HepG2 (cell line): ENCODE measurements around the gene ABHD17A. TPM values are rescaled to one million over a fixed set of nuclear protein-coding genes. Genes with fewer than 3 reads are reported as not detected.
A peak's percentile ranks its signal among the peaks of the same experiment; 100 is the strongest.

Source experiments
- CHCHD3 ChIP-seq: sonication (generic); formaldehyde crosslinking; IDR thresholded peaks from 2 replicates; pipeline ENCODE4 v1.8.0; 2022; ENCODE audit warnings: mild to moderate bottlenecking, missing genetic modification reagents, moderate library complexity
- CREB1 ChIP-seq, 2 experiments: fragments of 450-650 bp in 1 of 2; IDR thresholded peaks; 2 replicates each; pipeline ENCODE4 v1.6.1; 2016 to 2017; ENCODE audit warnings: control low read depth in 1 of 2, mild to moderate bottlenecking in 1 of 2, missing compliant biosample characterization in 1 of 2, missing genetic modification characterization in 1 of 2
- FOXK1 ChIP-seq: sonication (generic); formaldehyde crosslinking; IDR thresholded peaks from 2 replicates; pipeline ENCODE4 v1.4.0; 2020; ENCODE audit warnings: low read depth, missing genetic modification reagents, borderline replicate concordance
- MTF1 ChIP-seq: sonication (generic); formaldehyde crosslinking; IDR thresholded peaks from 2 replicates; pipeline ENCODE4 v1.5.0; 2020; ENCODE audit warnings: missing genetic modification reagents
- SMC3 ChIP-seq: IDR thresholded peaks from 2 replicates; pipeline ENCODE4 v1.6.1; 2011; ENCODE audit warnings: low read length, improper control_type of control experiment
- TBL1XR1 ChIP-seq: fragments of 150-350 bp; IDR thresholded peaks from 2 replicates; pipeline ENCODE4 v1.6.1; 2014; ENCODE audit warnings: borderline replicate concordance, low read length; ENCODE audit not compliant: partially characterized antibody
- ZFP36 ChIP-seq: fragments of 150-350 bp; IDR thresholded peaks from 2 replicates; pipeline ENCODE4 v1.6.1; 2018; ENCODE audit warnings: borderline replicate concordance, low read length, low read depth; ENCODE audit not compliant: partially characterized antibody
- ZNF235 ChIP-seq: sonication (generic); formaldehyde crosslinking; IDR thresholded peaks from 2 replicates; pipeline ENCODE4 v1.8.1; 2023; ENCODE audit warnings: mild to moderate bottlenecking, missing genetic modification reagents, borderline replicate concordance
- ZNF34 ChIP-seq: sonication (generic); formaldehyde crosslinking; IDR thresholded peaks from 2 replicates; pipeline ENCODE4 v1.4.0; 2020; ENCODE audit warnings: mild to moderate bottlenecking, missing genetic modification reagents, borderline replicate concordance
- ZNF556 ChIP-seq: sonication (generic); formaldehyde crosslinking; IDR thresholded peaks from 2 replicates; pipeline ENCODE4 v1.4.0; 2020; ENCODE audit warnings: mild to moderate bottlenecking, missing genetic modification reagents, borderline replicate concordance
- polyA plus RNA-seq, 8 experiments: library from polyadenylated mRNA; depleted of rRNA in 3 of 8; stranded (reverse) in 7 of 8; unstranded in 1 of 8; fragments of >200 nt; fragmentation: Illumina TruSeq in 4 of 8; extraction: Trizol in 4 of 8; gene quantifications; 2 replicates each; pipeline versions ENCODE4 v1.2.1 to v1.2.3, GENCODE V29; 2011 to 2016; ENCODE audit warnings: low read depth in 4 of 8, missing spikeins in 1 of 8, mixed read lengths in 1 of 8; ENCODE audit not compliant: insufficient read depth in 1 of 8
- total RNA-seq, 5 experiments: library from RNA; depleted of rRNA; stranded (reverse); fragments of >200 nt; fragmentation: Illumina TruSeq; extraction: Trizol; gene quantifications; 2 replicates each; pipeline ENCODE4 v1.2.3, GENCODE V29; 2016; ENCODE audit warnings: low read depth in 1 of 5
- TF ChIP-seq, protein P1 (sequence below): sonication (generic); formaldehyde crosslinking; IDR thresholded peaks from 2 replicates; pipeline ENCODE4 v1.4.0; 2020; ENCODE audit warnings: missing genetic modification reagents, borderline replicate concordance
- TF ChIP-seq, protein P2 (sequence below): sonication (generic); formaldehyde crosslinking; IDR thresholded peaks from 2 replicates; pipeline ENCODE4 v1.4.0; 2020; ENCODE audit warnings: low read depth, missing genetic modification reagents
- TF ChIP-seq, protein P3 (sequence below): sonication (generic); formaldehyde crosslinking; IDR thresholded peaks from 2 replicates; pipeline ENCODE4 v1.8.1; 2022; ENCODE audit warnings: low read depth, mild to moderate bottlenecking, missing genetic modification reagents
- TF ChIP-seq, protein P4 (sequence below): IDR thresholded peaks from 2 replicates; pipeline ENCODE4 v1.6.1; 2016; ENCODE audit warnings: missing genetic modification reagents, missing compliant biosample characterization
- TF ChIP-seq, protein P5 (sequence below): sonication (generic); formaldehyde crosslinking; IDR thresholded peaks from 2 replicates; pipeline ENCODE4 v1.5.1; 2020; ENCODE audit warnings: missing genetic modification reagents, mild to moderate bottlenecking, borderline replicate concordance
- TF ChIP-seq, protein P6 (sequence below): sonication (generic); formaldehyde crosslinking; IDR thresholded peaks from 2 replicates; pipeline ENCODE4 v1.4.0; 2020; ENCODE audit warnings: missing genetic modification reagents

ABHD17A gene
- total and polyA plus RNA-seq, 2 of the 13 experiments (the other 11 are each of a cell fraction or from before 2014, with no cell fraction given), result 27.7 to 40.8 TPM

DNA sequence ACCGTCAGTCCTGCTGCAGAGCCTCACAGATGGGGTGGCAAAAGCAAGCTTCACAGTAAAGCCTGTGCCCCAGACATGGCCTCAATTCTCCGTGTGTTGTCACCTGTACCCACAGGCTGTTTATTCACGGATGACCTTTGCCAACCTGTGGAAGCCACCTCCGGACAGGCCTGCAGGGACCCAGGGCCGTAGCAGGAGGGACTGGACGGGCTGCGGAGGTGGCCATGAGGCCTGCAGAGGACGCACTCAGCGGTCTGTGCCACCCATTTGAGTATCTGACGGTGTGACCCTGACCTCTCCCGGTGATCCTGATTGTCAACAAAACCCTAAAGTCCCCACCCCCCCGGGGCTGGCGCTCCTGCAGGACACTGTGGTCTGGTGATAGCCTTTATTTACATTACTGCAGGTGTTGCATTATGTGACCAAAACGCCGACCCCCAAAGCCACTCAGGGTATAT is 14.1 kb downstream of the ABHD17A start (continued):
- TF ChIP-seq, protein P1, sequence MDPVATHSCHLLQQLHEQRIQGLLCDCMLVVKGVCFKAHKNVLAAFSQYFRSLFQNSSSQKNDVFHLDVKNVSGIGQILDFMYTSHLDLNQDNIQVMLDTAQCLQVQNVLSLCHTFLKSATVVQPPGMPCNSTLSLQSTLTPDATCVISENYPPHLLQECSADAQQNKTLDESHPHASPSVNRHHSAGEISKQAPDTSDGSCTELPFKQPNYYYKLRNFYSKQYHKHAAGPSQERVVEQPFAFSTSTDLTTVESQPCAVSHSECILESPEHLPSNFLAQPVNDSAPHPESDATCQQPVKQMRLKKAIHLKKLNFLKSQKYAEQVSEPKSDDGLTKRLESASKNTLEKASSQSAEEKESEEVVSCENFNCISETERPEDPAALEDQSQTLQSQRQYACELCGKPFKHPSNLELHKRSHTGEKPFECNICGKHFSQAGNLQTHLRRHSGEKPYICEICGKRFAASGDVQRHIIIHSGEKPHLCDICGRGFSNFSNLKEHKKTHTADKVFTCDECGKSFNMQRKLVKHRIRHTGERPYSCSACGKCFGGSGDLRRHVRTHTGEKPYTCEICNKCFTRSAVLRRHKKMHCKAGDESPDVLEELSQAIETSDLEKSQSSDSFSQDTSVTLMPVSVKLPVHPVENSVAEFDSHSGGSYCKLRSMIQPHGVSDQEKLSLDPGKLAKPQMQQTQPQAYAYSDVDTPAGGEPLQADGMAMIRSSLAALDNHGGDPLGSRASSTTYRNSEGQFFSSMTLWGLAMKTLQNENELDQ (CRISPR knock-in tag), result no peak
- TF ChIP-seq SMC3 (no peak), ZFP36 (no peak), MTF1 (no peak), CHCHD3 (CRISPR knock-in tag) (no peak), CREB1 (IDR thresholded peaks at IDR 0.05) (no peak; the same call in 1 of the 2 replicates), CREB1 (CRISPR knock-in tag; IDR thresholded peaks at IDR 0.05) (peak; percentile 58; the same call in 1 of the 2 replicates), ZNF235 (CRISPR knock-in tag) (no peak), ZNF556 (CRISPR knock-in tag) (0 out of 2 replicates have a peak, but pooled peaks have one; percentile 51), TBL1XR1 (peak; percentile 15), ZNF34 (CRISPR knock-in tag) (no peak), FOXK1 (no peak; the same call in none of the 2 replicates)
- TF ChIP-seq, protein P2, sequence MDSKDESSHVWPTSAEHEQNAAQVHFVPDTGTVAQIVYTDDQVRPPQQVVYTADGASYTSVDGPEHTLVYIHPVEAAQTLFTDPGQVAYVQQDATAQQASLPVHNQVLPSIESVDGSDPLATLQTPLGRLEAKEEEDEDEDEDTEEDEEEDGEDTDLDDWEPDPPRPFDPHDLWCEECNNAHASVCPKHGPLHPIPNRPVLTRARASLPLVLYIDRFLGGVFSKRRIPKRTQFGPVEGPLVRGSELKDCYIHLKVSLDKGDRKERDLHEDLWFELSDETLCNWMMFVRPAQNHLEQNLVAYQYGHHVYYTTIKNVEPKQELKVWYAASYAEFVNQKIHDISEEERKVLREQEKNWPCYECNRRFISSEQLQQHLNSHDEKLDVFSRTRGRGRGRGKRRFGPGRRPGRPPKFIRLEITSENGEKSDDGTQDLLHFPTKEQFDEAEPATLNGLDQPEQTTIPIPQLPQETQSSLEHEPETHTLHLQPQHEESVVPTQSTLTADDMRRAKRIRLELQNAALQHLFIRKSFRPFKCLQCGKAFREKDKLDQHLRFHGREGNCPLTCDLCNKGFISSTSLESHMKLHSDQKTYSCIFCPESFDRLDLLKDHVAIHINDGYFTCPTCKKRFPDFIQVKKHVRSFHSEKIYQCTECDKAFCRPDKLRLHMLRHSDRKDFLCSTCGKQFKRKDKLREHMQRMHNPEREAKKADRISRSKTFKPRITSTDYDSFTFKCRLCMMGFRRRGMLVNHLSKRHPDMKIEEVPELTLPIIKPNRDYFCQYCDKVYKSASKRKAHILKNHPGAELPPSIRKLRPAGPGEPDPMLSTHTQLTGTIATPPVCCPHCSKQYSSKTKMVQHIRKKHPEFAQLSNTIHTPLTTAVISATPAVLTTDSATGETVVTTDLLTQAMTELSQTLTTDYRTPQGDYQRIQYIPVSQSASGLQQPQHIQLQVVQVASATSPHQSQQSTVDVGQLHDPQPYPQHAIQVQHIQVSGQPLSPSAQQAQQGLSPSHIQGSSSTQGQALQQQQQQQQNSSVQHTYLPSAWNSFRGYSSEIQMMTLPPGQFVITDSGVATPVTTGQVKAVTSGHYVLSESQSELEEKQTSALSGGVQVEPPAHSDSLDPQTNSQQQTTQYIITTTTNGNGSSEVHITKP (CRISPR knock-in tag), result peak; percentile 34; the same call in 1 of the 2 replicates
- TF ChIP-seq, protein P3, sequence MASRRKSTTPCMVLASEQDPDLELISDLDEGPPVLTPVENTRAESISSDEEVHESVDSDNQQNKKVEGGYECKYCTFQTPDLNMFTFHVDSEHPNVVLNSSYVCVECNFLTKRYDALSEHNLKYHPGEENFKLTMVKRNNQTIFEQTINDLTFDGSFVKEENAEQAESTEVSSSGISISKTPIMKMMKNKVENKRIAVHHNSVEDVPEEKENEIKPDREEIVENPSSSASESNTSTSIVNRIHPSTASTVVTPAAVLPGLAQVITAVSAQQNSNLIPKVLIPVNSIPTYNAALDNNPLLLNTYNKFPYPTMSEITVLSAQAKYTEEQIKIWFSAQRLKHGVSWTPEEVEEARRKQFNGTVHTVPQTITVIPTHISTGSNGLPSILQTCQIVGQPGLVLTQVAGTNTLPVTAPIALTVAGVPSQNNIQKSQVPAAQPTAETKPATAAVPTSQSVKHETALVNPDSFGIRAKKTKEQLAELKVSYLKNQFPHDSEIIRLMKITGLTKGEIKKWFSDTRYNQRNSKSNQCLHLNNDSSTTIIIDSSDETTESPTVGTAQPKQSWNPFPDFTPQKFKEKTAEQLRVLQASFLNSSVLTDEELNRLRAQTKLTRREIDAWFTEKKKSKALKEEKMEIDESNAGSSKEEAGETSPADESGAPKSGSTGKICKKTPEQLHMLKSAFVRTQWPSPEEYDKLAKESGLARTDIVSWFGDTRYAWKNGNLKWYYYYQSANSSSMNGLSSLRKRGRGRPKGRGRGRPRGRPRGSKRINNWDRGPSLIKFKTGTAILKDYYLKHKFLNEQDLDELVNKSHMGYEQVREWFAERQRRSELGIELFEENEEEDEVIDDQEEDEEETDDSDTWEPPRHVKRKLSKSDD, result no peak
- TF ChIP-seq, protein P4, sequence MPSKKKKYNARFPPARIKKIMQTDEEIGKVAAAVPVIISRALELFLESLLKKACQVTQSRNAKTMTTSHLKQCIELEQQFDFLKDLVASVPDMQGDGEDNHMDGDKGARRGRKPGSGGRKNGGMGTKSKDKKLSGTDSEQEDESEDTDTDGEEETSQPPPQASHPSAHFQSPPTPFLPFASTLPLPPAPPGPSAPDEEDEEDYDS (CRISPR knock-in tag), result 0 out of 2 replicates have a peak, but pooled peaks have one; percentile 36
- TF ChIP-seq, protein P5, sequence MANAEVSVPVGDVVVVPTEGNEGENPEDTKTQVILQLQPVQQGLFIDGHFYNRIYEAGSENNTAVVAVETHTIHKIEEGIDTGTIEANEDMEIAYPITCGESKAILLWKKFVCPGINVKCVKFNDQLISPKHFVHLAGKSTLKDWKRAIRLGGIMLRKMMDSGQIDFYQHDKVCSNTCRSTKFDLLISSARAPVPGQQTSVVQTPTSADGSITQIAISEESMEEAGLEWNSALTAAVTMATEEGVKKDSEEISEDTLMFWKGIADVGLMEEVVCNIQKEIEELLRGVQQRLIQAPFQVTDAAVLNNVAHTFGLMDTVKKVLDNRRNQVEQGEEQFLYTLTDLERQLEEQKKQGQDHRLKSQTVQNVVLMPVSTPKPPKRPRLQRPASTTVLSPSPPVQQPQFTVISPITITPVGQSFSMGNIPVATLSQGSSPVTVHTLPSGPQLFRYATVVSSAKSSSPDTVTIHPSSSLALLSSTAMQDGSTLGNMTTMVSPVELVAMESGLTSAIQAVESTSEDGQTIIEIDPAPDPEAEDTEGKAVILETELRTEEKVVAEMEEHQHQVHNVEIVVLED (CRISPR knock-in tag), result peak; percentile 59; the same call in 1 of the 2 replicates
- TF ChIP-seq, protein P6, sequence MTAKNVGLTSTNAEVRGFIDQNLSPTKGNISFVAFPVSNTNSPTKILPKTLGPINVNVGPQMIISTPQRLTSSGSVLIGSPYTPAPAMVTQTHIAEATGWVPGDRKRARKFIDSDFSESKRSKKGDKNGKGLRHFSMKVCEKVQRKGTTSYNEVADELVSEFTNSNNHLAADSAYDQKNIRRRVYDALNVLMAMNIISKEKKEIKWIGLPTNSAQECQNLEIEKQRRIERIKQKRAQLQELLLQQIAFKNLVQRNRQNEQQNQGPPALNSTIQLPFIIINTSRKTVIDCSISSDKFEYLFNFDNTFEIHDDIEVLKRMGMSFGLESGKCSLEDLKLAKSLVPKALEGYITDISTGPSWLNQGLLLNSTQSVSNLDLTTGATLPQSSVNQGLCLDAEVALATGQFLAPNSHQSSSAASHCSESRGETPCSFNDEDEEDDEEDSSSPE (CRISPR knock-in tag), result no peak
